MCF 10A (cell line): ENCODE data around the gene PPTC7. TPM values are rescaled to one million over a fixed set of nuclear protein-coding genes. Genes with fewer than 3 reads are reported as not detected.
"Not testable (repeated sequence)": the region's sequence is repeated elsewhere in the genome, so short reads cannot be mapped to it uniquely, and the experiment has no call there.

Source experiments
- BruUV-seq: library from RNA; stranded (reverse); fragments of 400-500 nt; replicated peaks from 2 replicates; lab custom pipeline; 2021; lab: Mats Ljungman, UMichigan
- CTCF ChIA-PET: fragments of 300-600 bp; sonication (Branson Sonifier 250); formaldehyde crosslinking; extraction: SDS; loops from one replicate; lab custom pipeline; 2021; ENCODE audit warnings: antibody characterized with exemption, inconsistent platforms; lab: Yijun Ruan, JAX
- POLR2A ChIA-PET: fragments of 300-600, 350-650 bp; sonication (Branson Sonifier 250); formaldehyde crosslinking; extraction: SDS; loops from one replicate; lab custom pipeline; 2020; ENCODE audit warnings: antibody characterized with exemption, inconsistent platforms; lab: Yijun Ruan, JAX
- DNase-seq: peaks from one replicate; pipeline ENCODE4 v3.0.0-alpha.2; 2018; ENCODE audit not compliant: unreplicated experiment
- H3K27ac Mint-ChIP-seq: one replicate; pipeline ENCODE4 v1.8.0; 2022; ENCODE audit warnings: mild to moderate bottlenecking, low read depth, mixed read lengths; ENCODE audit not compliant: unreplicated experiment
- H3K27me3 Mint-ChIP-seq: one replicate; pipeline ENCODE4 v1.8.0; 2022; ENCODE audit warnings: mixed read lengths; ENCODE audit not compliant: insufficient read depth, unreplicated experiment
- H3K36me3 Mint-ChIP-seq: one replicate; pipeline ENCODE4 v1.8.0; 2022; ENCODE audit warnings: mild to moderate bottlenecking, moderate library complexity, mixed read lengths; ENCODE audit not compliant: insufficient read depth, unreplicated experiment
- H3K4me1 Mint-ChIP-seq: one replicate; pipeline ENCODE4 v1.8.0; 2022; ENCODE audit warnings: mixed read lengths; ENCODE audit not compliant: insufficient read depth, unreplicated experiment
- H3K4me3 Mint-ChIP-seq: one replicate; pipeline ENCODE4 v1.8.0; 2022; ENCODE audit warnings: mild to moderate bottlenecking, moderate library complexity, mixed read lengths; ENCODE audit not compliant: unreplicated experiment
- H3K9me3 Mint-ChIP-seq: one replicate; pipeline ENCODE4 v1.8.0; 2022; ENCODE audit warnings: mixed read lengths; ENCODE audit not compliant: unreplicated experiment
- intact Hi-C: fragments of 100-400 bp; cut with micrococcal nuclease; formaldehyde crosslinking; loops from 2 replicates; pipeline ENCODE4 v1.14.1; 2022
- total RNA-seq: library from RNA; stranded (reverse); gene quantifications from 2 replicates; pipeline ENCODE4 v1.2.3, GENCODE V29; 2022
- TF ChIP-seq, protein P1 (sequence below): fragments of 200-600 bp; IDR thresholded peaks from one replicate; pipeline ENCODE4 v1.8.0; 2022; ENCODE audit warnings: antibody characterized with exemption, mild to moderate bottlenecking; ENCODE audit not compliant: unreplicated experiment

The PPTC7 gene
- total RNA-seq, 1 experiment from 2014 or later: 36.5 TPM

DNA sequence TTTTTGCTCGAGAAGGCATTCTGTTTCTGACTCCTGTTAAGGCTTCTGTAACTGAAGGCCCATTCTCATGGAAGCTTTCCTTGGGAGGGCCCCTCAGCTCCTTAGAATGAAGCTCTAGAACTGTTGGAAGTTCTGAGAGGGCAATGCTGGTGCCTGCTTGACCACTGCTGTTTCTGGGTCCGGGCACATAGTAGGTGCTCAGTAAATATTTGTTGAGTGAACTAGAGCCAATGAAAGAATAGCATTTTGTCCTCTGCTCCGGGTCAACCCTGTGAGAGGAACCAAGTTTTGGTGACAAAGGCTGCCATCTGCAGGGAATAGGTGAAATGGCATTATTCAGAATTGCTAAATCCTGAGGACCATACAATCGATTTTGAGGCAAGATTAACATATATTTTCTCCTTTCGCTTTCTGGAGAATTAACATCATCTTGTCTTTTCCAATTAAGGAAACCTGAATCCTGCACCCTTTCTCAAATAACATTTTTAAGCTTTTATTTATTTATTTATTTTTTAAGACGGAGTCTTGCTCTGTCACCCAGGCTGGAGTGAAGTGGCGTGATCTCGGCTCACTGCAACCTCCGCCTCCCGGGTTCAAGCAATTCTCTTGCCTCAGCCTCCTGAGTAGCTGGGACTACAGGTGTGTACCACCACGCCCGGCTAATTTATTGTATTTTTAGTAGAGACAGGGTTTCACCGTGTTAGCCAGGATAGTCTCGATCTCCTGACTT, 19.1 kb upstream of the PPTC7 start:
- H3K9me3 Mint-ChIP-seq, H3K27ac Mint-ChIP-seq, BruUV-seq, H3K27me3 Mint-ChIP-seq, H3K36me3 Mint-ChIP-seq, H3K4me1 Mint-ChIP-seq, H3K4me3 Mint-ChIP-seq: not testable (repeated sequence)
- peak; percentile 71 for DNase-seq
- intact Hi-C loops: loop anchor here (1.0 to 5.0 kb wide), 6 partner anchors 96 to 502 kb away; partner anchors contain the start of gene ARPC3
- ChIA-PET POLR2A (interaction anchor here (0.6 to 4.8 kb wide), 14 partner anchors 11 to 286 kb away, joined by 3 to 32 read pairs (median 4); partner anchors contain the start of genes ARPC3, FAM216A, GPN3 and RAD9B), CTCF (interaction anchor here (0.5 to 8.9 kb wide), 47 partner anchors 8 to 580 kb away, joined by 3 to 239 read pairs (median 5); partner anchors contain the start of genes ARPC3, FAM216A, GPN3 and RAD9B)
- TF ChIP-seq, protein P1, sequence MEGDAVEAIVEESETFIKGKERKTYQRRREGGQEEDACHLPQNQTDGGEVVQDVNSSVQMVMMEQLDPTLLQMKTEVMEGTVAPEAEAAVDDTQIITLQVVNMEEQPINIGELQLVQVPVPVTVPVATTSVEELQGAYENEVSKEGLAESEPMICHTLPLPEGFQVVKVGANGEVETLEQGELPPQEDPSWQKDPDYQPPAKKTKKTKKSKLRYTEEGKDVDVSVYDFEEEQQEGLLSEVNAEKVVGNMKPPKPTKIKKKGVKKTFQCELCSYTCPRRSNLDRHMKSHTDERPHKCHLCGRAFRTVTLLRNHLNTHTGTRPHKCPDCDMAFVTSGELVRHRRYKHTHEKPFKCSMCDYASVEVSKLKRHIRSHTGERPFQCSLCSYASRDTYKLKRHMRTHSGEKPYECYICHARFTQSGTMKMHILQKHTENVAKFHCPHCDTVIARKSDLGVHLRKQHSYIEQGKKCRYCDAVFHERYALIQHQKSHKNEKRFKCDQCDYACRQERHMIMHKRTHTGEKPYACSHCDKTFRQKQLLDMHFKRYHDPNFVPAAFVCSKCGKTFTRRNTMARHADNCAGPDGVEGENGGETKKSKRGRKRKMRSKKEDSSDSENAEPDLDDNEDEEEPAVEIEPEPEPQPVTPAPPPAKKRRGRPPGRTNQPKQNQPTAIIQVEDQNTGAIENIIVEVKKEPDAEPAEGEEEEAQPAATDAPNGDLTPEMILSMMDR: peak; percentile 82

DNA sequence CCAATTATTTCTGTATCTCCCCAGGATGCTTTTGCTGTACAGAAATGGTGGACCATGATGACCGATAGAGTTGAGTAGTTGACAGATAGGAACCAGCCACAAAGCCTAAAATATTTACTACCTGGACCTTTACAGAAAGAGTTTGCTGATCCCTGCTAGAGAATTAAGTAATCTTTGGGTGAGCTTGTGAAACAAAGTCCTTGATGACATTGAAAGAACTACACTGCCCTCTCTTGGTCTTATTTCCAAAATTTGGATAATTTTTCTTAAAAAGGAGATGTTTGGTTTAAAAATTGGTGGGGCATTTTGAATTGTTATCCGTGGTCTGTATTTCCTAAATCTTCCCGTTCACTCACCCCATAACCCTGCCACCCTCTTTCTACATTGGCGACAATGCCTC, 17.1 kb upstream of the PPTC7 start:
- Mint-ChIP-seq H3K4me1 (peaks cover 7% of the 10 kb centered on the region), H3K27me3 (no peaks in the 10 kb centered on the region), H3K9me3 (no peaks in the 10 kb centered on the region), H3K27ac (no peak overlapping the region), H3K4me3 (no peak overlapping the region), H3K36me3 (no peaks in the 10 kb centered on the region)
- no TSS peak for BruUV-seq
- POLR2A ChIA-PET: interaction anchor here (0.6 to 4.8 kb wide), 16 partner anchors 8 to 150 kb away, joined by 3 to 32 read pairs (median 5); partner anchors contain the start of genes ARPC3, FAM216A, GPN3 and RAD9B
- CTCF ChIA-PET: interaction anchor here (0.6 to 8.9 kb wide), 26 partner anchors 12 to 621 kb away, joined by 3 to 239 read pairs (median 9); partner anchors contain the start of genes ARPC3, FAM216A, GPN3 and RAD9B
- peak; percentile 68 for DNase-seq
- intact Hi-C loops: loop anchor here (1.0 to 5.0 kb wide), 3 partner anchors 48 to 238 kb away; no protein-coding TSS in a partner anchor
- TF ChIP-seq, protein P1: peak; percentile 66

DNA sequence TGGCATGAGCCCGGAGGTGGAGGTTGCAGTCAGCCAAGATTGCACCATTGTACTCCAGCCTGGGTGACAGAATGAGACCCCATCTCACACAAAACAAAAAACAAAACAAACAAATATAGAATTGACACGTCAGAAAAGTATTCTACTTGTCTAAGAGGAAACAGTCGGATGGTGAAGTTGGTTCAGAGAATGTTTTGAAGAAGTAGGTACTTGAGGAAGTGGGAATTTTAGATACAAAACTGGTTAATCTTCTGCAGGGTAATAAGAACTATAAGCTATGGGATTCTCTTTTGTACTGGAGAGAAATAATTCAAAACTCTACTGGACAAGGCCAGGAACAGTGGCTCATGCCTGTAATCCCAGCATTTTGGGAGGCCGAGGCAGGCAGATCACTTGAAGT, 16.2 kb upstream of the PPTC7 start:
- ChIA-PET POLR2A (interaction anchor here (0.8 to 4.8 kb wide), 5 partner anchors 14 to 131 kb away, joined by 3 to 32 read pairs (median 6); partner anchors contain the start of genes FAM216A and GPN3), CTCF (interaction anchor here (0.6 to 8.9 kb wide), 18 partner anchors 8 to 620 kb away, joined by 3 to 239 read pairs (median 10); partner anchors contain the start of genes ARPC3, FAM216A, GPN3 and RAD9B)
- Mint-ChIP-seq H3K36me3 (no peaks in the 10 kb centered on the region), H3K4me1 (peaks cover 7% of the 10 kb centered on the region), H3K9me3 (no peaks in the 10 kb centered on the region), H3K27ac (no peak overlapping the region), H3K4me3 (no peak overlapping the region), H3K27me3 (no peaks in the 10 kb centered on the region)
- TF ChIP-seq, protein P1: no peak
- intact Hi-C loops: no loop called here
- no TSS peak for BruUV-seq
- DNase-seq: no peak

DNA sequence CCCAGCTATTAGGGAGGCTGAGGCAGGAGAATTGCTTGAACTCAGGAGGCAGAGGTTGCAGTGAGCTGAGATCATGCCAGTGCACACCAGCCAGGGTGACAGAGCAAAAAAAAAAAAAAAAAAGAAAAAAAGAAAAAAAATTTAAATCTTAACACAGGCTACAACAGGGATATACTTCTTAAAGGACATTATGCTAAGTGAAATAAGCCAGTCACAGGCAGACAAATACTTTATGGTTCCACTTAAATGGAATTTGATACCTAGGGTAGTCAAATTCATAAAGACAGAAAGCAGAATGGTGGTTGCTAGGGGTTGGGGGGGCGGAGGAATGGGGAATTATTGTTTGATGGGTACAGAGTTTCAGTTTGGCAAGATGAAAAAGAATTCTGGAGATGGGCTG, 14.8 kb upstream of the PPTC7 start:
- intact Hi-C loops: no loop called here
- BruUV-seq: no TSS peak
- CTCF ChIA-PET: interaction anchor here (0.6 to 8.9 kb wide), 9 partner anchors 14 to 717 kb away, joined by 3 to 239 read pairs (median 4); partner anchors contain the start of genes FAM216A and GPN3
- Mint-ChIP-seq H3K27ac (no peak overlapping the region), H3K27me3 (no peaks in the 10 kb centered on the region), H3K36me3 (no peaks in the 10 kb centered on the region), H3K9me3 (no peaks in the 10 kb centered on the region), H3K4me3 (no peak overlapping the region), H3K4me1 (peaks cover 7% of the 10 kb centered on the region)
- POLR2A ChIA-PET: interaction anchor here (0.9 kb wide), 2 partner anchors 11 to 96 kb away, joined by 3 to 5 read pairs; partner anchors contain the start of gene RAD9B
- no peak for DNase-seq
- TF ChIP-seq, protein P1: no peak

DNA sequence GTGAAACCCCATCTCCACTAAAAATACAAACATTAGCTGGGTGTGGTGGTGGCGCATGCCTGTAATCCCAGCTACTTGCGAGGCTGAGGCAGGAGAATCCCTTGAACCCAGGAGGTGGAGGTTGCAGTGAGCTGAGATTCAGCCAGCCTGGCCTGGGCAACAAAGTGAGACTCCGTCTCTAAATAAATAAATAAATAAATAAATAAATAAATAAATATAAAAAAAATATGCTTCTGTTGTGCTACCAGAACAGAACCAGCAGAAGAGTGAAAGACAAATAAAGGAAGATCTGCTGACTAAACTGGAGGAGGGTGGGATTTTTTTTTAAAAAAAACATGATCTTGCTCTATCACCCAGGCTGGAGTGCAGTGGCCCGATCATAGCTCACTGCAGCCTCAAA, 9.8 kb upstream of the PPTC7 start:
- CTCF ChIA-PET: interaction anchor here (0.7 to 2.8 kb wide), 4 partner anchors 9 to 328 kb away, joined by 3 to 9 read pairs (median 3); no protein-coding TSS in a partner anchor
- H3K27me3 Mint-ChIP-seq, intact Hi-C loops, H3K4me1 Mint-ChIP-seq, DNase-seq, H3K9me3 Mint-ChIP-seq, BruUV-seq, H3K27ac Mint-ChIP-seq, H3K4me3 Mint-ChIP-seq, H3K36me3 Mint-ChIP-seq: not testable (repeated sequence)
- POLR2A ChIA-PET: interaction anchor here (0.8 to 1.8 kb wide), 5 partner anchors 8 to 122 kb away, joined by 3 to 7 read pairs (median 3); partner anchors contain the start of genes RAD9B and VPS29
